Measurements from ENCODE around the gene WDR90.

WDR90 gene

GRCh38 chr16:621526-622105, 27.5 kb upstream of the WDR90 start:
- peaks cover 3% of the 10 kb centered on the region for H3K79me2 ChIP-seq
- TF ChIP-seq, protein P1, sequence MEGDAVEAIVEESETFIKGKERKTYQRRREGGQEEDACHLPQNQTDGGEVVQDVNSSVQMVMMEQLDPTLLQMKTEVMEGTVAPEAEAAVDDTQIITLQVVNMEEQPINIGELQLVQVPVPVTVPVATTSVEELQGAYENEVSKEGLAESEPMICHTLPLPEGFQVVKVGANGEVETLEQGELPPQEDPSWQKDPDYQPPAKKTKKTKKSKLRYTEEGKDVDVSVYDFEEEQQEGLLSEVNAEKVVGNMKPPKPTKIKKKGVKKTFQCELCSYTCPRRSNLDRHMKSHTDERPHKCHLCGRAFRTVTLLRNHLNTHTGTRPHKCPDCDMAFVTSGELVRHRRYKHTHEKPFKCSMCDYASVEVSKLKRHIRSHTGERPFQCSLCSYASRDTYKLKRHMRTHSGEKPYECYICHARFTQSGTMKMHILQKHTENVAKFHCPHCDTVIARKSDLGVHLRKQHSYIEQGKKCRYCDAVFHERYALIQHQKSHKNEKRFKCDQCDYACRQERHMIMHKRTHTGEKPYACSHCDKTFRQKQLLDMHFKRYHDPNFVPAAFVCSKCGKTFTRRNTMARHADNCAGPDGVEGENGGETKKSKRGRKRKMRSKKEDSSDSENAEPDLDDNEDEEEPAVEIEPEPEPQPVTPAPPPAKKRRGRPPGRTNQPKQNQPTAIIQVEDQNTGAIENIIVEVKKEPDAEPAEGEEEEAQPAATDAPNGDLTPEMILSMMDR (IDR thresholded peaks at IDR 0.05), result no peak
- no peak overlapping the region for H3K4me2 ChIP-seq (ENCODE audit: low read length)
- H3K27me3 ChIP-seq (ENCODE audit: control insufficient read depth, insufficient read depth, low read length), result no peaks in the 10 kb centered on the region
- no peaks in the 10 kb centered on the region for H3K36me3 ChIP-seq (ENCODE audit: control insufficient read depth, insufficient read depth, low read length)
- H2AFZ ChIP-seq, result no peak overlapping the region
- H3K27ac ChIP-seq, result no peak overlapping the region
- H3K9ac ChIP-seq, result no peak overlapping the region
- H3K4me1 ChIP-seq, result peaks cover 7% of the 10 kb centered on the region
- no peaks in the 10 kb centered on the region for H3K9me3 ChIP-seq (ENCODE audit: control insufficient read depth, low read length)
- no peak overlapping the region for H3K4me3 ChIP-seq (ENCODE audit: low read depth, low read length)

DNA sequence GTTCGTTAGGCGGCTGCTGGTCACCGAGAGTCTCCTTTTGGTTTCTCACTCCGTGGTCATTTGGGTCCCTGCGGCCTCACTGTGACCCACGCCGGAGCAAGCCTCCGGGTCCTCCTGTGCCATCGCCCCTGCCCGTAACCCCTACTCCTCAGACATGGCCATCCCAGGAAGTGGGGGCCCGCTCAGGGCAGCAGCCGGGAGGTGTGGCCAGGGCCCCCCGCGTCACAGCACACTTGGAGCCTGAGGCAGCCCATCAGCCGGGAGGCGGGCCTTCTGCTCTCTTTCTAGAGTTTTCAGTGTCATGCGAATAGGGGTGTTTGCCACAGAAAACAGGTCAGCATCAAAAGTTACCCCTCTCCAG, 26.3 kb upstream of the WDR90 start:
- Histone ChIP-seq H3K79me2 (no peaks in the 10 kb centered on the region), H2AFZ (no peak overlapping the region)

GRCh38 chr16:624526-625070, 24.6 kb upstream of the WDR90 start:
- TF ChIP-seq, protein P1 (IDR thresholded peaks at IDR 0.05), result no peak
- H3K4me1 ChIP-seq, result peaks cover 7% of the 10 kb centered on the region

More for the DNA sequence above, 26.3 kb upstream of the WDR90 start:
- no peak overlapping the region for H3K27ac ChIP-seq
- peaks cover 7% of the 10 kb centered on the region for H3K4me1 ChIP-seq
- TF ChIP-seq, protein P1 (IDR thresholded peaks at IDR 0.05), result no peak
- no peaks in the 10 kb centered on the region for H3K27me3 ChIP-seq (ENCODE audit: control insufficient read depth, insufficient read depth, low read length)
- no peaks in the 10 kb centered on the region for H3K36me3 ChIP-seq (ENCODE audit: control insufficient read depth, insufficient read depth, low read length)
- no peak overlapping the region for H3K4me2 ChIP-seq (ENCODE audit: low read length)
- H3K9me3 ChIP-seq (ENCODE audit: control insufficient read depth, low read length), result no peaks in the 10 kb centered on the region
- H3K9ac ChIP-seq, result no peak overlapping the region
- no peak overlapping the region for H3K4me3 ChIP-seq (ENCODE audit: low read depth, low read length)

DNA sequence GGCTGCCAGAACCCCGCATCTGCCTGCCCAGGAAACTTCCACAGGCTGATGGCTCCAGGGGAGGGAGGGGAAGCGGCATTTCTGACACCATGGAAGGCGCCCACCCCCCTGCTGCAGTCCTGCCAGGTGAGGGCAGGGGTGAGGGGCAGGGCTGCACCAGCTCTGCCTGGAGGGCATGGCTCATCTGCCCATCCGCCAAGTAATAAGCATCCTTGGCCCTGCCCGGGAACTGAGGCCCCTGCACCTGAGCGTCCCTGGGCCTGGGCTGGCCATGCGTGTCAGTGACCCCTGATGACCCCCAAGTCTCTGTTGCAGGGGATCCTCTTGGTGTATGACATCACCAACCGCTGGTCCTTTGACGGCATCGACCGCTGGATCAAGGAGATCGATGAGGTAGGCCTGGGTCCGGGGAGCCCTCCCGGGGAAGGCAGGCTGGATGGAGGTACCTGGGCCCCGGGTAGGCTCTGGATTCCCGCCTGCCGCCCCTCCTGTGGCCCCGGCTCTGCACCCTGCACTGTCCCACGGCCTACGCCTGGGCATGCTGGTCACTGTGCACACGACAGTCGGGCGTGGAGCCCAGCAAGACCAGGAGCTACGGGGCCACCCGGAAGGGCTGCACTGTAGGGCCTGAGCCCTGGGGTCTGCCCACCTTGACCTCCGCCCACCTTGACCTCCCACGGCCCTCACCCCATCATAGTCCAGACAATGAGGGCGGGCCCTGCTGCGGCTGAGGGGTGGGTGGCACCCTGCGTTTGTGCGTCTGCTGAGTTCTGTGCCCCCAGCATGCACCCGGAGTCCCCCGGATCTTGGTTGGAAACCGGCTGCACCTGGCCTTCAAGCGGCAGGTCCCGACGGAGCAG, 23.8 kb upstream of the WDR90 start:
- Histone ChIP-seq H3K4me2 (ENCODE audit: low read length) (no peak overlapping the region), H3K4me3 (ENCODE audit: low read depth, low read length) (no peak overlapping the region), H3K9me3 (ENCODE audit: control insufficient read depth, low read length) (no peaks in the 10 kb centered on the region), H3K36me3 (ENCODE audit: control insufficient read depth, insufficient read depth, low read length) (no peaks in the 10 kb centered on the region), H3K9ac (no peak overlapping the region), H3K4me1 (peaks cover 7% of the 10 kb centered on the region), H3K27ac (no peak overlapping the region), H2AFZ (no peak overlapping the region), H3K79me2 (no peaks in the 10 kb centered on the region), H3K27me3 (ENCODE audit: control insufficient read depth, insufficient read depth, low read length) (no peaks in the 10 kb centered on the region)
- TF ChIP-seq, protein P1 (IDR thresholded peaks at IDR 0.05), result no peak

More at GRCh38 chr16:624526-625070, 24.6 kb upstream of the WDR90 start:
- H2AFZ ChIP-seq, result no peak overlapping the region
- H3K27me3 ChIP-seq (ENCODE audit: control insufficient read depth, insufficient read depth, low read length), result no peaks in the 10 kb centered on the region
- H3K79me2 ChIP-seq, result no peaks in the 10 kb centered on the region
- no peaks in the 10 kb centered on the region for H3K36me3 ChIP-seq (ENCODE audit: control insufficient read depth, insufficient read depth, low read length)
- no peak overlapping the region for H3K4me3 ChIP-seq (ENCODE audit: low read depth, low read length)
- H3K27ac ChIP-seq, result no peak overlapping the region
- no peak overlapping the region for H3K4me2 ChIP-seq (ENCODE audit: low read length)
- no peaks in the 10 kb centered on the region for H3K9me3 ChIP-seq (ENCODE audit: control insufficient read depth, low read length)
- no peak overlapping the region for H3K9ac ChIP-seq
